Measurements from ENCODE around the gene STAM. TPM values are rescaled to one million over a fixed set of nuclear protein-coding genes. Genes with fewer than 3 reads are reported as not detected.
A peak's percentile ranks its signal among the peaks of the same experiment; 100 is the strongest.

STAM gene
- total and polyA plus RNA-seq, 9 of the 15 experiments (the other 6 are each of a cell fraction or from before 2014, with no cell fraction given): 13.8 to 33.5 (median 26.4) TPM

DNA sequence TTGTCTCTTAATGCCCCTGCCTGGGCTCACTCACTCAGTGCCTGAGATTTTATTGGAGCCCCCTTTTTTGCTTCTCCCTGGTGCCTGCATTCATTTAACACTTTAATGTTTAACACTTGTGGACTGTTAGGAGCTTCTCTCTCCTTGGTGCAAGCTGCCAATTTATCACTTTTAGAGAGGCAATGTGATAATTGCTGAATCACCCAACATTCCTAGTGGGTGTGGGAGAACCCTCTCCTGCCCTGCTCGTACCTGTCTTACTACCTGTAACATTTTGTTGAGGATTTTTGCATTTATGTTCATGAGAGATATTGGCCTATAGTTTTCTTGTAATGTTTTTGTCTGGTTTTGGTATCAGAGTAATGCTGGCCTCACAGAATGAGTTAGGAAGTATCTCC, 13.2 kb downstream of the STAM start (continued):
- TF ChIP-seq, protein P1, sequence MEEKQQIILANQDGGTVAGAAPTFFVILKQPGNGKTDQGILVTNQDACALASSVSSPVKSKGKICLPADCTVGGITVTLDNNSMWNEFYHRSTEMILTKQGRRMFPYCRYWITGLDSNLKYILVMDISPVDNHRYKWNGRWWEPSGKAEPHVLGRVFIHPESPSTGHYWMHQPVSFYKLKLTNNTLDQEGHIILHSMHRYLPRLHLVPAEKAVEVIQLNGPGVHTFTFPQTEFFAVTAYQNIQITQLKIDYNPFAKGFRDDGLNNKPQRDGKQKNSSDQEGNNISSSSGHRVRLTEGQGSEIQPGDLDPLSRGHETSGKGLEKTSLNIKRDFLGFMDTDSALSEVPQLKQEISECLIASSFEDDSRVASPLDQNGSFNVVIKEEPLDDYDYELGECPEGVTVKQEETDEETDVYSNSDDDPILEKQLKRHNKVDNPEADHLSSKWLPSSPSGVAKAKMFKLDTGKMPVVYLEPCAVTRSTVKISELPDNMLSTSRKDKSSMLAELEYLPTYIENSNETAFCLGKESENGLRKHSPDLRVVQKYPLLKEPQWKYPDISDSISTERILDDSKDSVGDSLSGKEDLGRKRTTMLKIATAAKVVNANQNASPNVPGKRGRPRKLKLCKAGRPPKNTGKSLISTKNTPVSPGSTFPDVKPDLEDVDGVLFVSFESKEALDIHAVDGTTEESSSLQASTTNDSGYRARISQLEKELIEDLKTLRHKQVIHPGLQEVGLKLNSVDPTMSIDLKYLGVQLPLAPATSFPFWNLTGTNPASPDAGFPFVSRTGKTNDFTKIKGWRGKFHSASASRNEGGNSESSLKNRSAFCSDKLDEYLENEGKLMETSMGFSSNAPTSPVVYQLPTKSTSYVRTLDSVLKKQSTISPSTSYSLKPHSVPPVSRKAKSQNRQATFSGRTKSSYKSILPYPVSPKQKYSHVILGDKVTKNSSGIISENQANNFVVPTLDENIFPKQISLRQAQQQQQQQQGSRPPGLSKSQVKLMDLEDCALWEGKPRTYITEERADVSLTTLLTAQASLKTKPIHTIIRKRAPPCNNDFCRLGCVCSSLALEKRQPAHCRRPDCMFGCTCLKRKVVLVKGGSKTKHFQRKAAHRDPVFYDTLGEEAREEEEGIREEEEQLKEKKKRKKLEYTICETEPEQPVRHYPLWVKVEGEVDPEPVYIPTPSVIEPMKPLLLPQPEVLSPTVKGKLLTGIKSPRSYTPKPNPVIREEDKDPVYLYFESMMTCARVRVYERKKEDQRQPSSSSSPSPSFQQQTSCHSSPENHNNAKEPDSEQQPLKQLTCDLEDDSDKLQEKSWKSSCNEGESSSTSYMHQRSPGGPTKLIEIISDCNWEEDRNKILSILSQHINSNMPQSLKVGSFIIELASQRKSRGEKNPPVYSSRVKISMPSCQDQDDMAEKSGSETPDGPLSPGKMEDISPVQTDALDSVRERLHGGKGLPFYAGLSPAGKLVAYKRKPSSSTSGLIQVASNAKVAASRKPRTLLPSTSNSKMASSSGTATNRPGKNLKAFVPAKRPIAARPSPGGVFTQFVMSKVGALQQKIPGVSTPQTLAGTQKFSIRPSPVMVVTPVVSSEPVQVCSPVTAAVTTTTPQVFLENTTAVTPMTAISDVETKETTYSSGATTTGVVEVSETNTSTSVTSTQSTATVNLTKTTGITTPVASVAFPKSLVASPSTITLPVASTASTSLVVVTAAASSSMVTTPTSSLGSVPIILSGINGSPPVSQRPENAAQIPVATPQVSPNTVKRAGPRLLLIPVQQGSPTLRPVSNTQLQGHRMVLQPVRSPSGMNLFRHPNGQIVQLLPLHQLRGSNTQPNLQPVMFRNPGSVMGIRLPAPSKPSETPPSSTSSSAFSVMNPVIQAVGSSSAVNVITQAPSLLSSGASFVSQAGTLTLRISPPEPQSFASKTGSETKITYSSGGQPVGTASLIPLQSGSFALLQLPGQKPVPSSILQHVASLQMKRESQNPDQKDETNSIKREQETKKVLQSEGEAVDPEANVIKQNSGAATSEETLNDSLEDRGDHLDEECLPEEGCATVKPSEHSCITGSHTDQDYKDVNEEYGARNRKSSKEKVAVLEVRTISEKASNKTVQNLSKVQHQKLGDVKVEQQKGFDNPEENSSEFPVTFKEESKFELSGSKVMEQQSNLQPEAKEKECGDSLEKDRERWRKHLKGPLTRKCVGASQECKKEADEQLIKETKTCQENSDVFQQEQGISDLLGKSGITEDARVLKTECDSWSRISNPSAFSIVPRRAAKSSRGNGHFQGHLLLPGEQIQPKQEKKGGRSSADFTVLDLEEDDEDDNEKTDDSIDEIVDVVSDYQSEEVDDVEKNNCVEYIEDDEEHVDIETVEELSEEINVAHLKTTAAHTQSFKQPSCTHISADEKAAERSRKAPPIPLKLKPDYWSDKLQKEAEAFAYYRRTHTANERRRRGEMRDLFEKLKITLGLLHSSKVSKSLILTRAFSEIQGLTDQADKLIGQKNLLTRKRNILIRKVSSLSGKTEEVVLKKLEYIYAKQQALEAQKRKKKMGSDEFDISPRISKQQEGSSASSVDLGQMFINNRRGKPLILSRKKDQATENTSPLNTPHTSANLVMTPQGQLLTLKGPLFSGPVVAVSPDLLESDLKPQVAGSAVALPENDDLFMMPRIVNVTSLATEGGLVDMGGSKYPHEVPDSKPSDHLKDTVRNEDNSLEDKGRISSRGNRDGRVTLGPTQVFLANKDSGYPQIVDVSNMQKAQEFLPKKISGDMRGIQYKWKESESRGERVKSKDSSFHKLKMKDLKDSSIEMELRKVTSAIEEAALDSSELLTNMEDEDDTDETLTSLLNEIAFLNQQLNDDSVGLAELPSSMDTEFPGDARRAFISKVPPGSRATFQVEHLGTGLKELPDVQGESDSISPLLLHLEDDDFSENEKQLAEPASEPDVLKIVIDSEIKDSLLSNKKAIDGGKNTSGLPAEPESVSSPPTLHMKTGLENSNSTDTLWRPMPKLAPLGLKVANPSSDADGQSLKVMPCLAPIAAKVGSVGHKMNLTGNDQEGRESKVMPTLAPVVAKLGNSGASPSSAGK (IDR thresholded peaks at IDR 0.05): no peak
- TF ChIP-seq HDAC6 (IDR thresholded peaks at IDR 0.05; ENCODE audit: low read depth, low read length) (no peak), ZNF316 (IDR thresholded peaks at IDR 0.05) (peak; percentile 89), CEBPG (CRISPR knock-in tag; IDR thresholded peaks at IDR 0.05) (no peak), CEBPG (tag; conservative IDR thresholded peaks at IDR 0.05 in 1 of 2, IDR thresholded peaks at IDR 0.05 in 1 of 2) (no peak), ZNF311 (CRISPR knock-in tag; IDR thresholded peaks at IDR 0.05) (no peak), HEY1 (CRISPR knock-in tag; IDR thresholded peaks at IDR 0.05; ENCODE audit: borderline replicate concordance) (no peak), RAD51 (IDR thresholded peaks at IDR 0.05; ENCODE audit: borderline replicate concordance, low read depth) (no peak), NFE2L1 (tag; IDR thresholded peaks at IDR 0.05; ENCODE audit: borderline replicate concordance, low read depth) (peak; percentile 15; the same call in 1 of the 2 replicates), SMARCA4 (IDR thresholded peaks at IDR 0.05) (peak; percentile 36), NRF1 (conservative IDR thresholded peaks at IDR 0.05 in 1 of 2, IDR thresholded peaks at IDR 0.05 in 1 of 2) (peak in 1 of 2 experiments; percentile 38), CHD4 (IDR thresholded peaks at IDR 0.05; ENCODE audit: insufficient read depth, insufficient replicate concordance, low read depth, low read length, poor library complexity, severe bottlenecking) (no peak), TAF1 (IDR thresholded peaks at IDR 0.05; ENCODE audit: control insufficient read depth, extremely low read depth, insufficient read depth, low read length, severe bottlenecking) (no peak), CBX3 (IDR thresholded peaks at IDR 0.05; ENCODE audit: borderline replicate concordance in 1 of 2, low read length in 2 of 2) (no peak), SMARCA5 (IDR thresholded peaks at IDR 0.05) (no peak), ZNF696 (CRISPR knock-in tag; conservative IDR thresholded peaks at IDR 0.05) (no peak), ZNF197 (CRISPR knock-in tag; IDR thresholded peaks at IDR 0.05; ENCODE audit: low read depth) (no peak), FOXM1 (IDR thresholded peaks at IDR 0.05; ENCODE audit: low read depth) (no peak), FOXM1 (CRISPR knock-in tag; IDR thresholded peaks at IDR 0.05; ENCODE audit: low read depth) (no peak), HCFC1 (IDR thresholded peaks at IDR 0.05; ENCODE audit: low read depth, low read length) (no peak)
